Measurements from ENCODE around the gene ICE2.

Gene ICE2, protein sequence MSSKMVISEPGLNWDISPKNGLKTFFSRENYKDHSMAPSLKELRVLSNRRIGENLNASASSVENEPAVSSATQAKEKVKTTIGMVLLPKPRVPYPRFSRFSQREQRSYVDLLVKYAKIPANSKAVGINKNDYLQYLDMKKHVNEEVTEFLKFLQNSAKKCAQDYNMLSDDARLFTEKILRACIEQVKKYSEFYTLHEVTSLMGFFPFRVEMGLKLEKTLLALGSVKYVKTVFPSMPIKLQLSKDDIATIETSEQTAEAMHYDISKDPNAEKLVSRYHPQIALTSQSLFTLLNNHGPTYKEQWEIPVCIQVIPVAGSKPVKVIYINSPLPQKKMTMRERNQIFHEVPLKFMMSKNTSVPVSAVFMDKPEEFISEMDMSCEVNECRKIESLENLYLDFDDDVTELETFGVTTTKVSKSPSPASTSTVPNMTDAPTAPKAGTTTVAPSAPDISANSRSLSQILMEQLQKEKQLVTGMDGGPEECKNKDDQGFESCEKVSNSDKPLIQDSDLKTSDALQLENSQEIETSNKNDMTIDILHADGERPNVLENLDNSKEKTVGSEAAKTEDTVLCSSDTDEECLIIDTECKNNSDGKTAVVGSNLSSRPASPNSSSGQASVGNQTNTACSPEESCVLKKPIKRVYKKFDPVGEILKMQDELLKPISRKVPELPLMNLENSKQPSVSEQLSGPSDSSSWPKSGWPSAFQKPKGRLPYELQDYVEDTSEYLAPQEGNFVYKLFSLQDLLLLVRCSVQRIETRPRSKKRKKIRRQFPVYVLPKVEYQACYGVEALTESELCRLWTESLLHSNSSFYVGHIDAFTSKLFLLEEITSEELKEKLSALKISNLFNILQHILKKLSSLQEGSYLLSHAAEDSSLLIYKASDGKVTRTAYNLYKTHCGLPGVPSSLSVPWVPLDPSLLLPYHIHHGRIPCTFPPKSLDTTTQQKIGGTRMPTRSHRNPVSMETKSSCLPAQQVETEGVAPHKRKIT

DNA sequence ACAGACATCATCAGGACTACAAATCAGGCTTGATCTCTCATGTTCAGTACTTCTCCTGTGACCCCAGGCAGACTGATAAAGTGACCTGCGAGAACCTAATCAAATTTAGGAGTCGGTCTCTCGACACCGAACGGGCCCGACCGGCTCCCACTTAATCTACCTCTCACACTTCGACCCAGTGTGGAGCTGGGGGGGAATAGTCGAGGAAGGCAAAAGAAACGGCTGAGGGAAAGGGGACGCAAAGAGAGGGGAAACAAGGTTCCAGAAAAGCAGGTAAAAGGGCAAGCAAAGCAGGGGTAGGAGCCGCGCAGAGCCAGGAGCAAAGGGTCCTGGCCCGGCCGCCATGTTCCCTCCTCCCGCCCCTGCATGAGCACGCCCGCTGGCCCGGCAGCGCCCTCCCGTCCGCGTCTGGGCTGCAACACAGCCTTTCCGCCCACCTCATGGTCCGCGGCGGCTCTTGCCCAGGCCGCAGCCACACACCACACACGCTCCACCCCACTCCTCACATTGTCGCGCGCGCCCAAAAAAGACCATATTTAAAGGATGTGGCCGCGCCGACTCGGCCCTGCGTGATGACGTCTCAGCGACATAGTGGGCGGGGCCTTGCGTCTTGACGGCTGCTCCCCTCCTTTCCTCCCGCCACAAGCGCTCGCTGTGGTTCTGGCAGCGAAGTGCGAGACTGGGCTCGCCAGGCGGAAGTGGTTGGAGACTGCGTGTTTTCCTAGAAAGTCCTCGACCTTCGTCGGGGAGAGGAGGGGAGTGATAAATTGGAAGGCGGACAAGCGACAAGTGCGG is at the start of gene ICE2:
TSS of gene ICE2 (minus strand) at position 577 of the 795 bp plus-strand sequence. CDS start 1,165 bp downstream, outside the sequence.
- in situ Hi-C loops (cut with MboI; ENCODE audit: low sequenced_read_pairs): loop anchor here (25.0 kb wide), 1 partner anchor 791 kb away; the partner anchor contains the start of gene BNIP2

- in situ Hi-C loops (cut with MboI; ENCODE audit: low sequenced_read_pairs): no loop called here
Observed at GRCh38 chr15:60528530-60528929, 49.6 kb upstream of the ICE2 start.

GRCh38 chr15:60527456-60527855 is 48.5 kb upstream of the ICE2 start:
- in situ Hi-C loops (cut with MboI; ENCODE audit: low sequenced_read_pairs): no loop called here

DNA sequence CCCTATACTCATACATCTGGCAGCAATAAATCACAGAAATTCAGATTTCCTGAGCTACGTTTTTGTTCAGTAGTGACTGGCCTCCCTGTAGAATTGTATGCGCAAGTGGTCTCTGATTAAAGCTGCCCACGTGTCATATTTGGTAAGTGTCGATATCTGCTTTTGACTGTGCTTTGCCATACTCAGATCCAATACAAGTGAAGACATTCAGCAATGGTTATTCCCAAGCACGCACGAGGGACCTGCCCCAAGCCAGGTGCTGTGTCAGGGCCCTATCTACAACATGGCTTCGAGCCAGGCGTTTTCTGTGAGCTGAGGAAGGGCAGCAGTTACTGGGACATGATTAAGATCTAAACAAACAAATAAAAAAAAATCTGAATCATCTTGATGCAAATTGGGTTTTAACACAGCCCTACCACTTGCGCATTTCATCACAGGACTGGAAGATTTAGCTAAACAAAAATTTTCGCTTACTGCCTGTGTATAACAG is 47.2 kb upstream of the ICE2 start:
- in situ Hi-C loops (cut with MboI; ENCODE audit: low sequenced_read_pairs): no loop called here

GRCh38 chr15:60525341-60526039 is 46.5 kb upstream of the ICE2 start:
- in situ Hi-C loops (cut with MboI; ENCODE audit: low sequenced_read_pairs): no loop called here

- in situ Hi-C loops (cut with MboI; ENCODE audit: low sequenced_read_pairs): no loop called here
Observed at GRCh38 chr15:60523056-60523455, 44.1 kb upstream of the ICE2 start.

- in situ Hi-C loops (cut with MboI; ENCODE audit: low sequenced_read_pairs): no loop called here
Observed at GRCh38 chr15:60520825-60521368, 42.0 kb upstream of the ICE2 start.

GRCh38 chr15:60520013-60520824 is 41.3 kb upstream of the ICE2 start:
- in situ Hi-C loops (cut with MboI; ENCODE audit: low sequenced_read_pairs): no loop called here

DNA sequence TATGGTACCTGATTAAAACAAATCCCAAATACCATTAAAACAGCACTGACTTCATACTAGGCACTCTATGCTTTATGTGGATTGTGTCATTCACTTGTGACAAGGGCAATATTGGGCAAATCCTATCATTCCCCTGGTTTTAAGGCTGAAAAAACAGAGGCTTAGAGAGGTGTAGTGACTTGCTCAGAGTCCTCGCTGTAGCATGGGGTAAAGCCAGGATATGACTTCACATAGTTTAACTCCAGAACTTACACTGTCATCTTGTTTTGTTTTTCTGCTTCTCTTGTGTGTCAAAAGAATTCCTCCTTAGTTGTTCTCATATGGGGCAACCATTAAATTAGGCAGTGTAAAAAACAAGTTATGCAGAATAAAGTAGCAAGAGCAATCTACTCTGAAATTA is 40.3 kb upstream of the ICE2 start:
- in situ Hi-C loops (cut with MboI; ENCODE audit: low sequenced_read_pairs): loop anchor here (10.0 kb wide), 1 partner anchor 164 kb away; no protein-coding TSS in a partner anchor

- in situ Hi-C loops (cut with MboI; ENCODE audit: low sequenced_read_pairs): loop anchor here (10.0 kb wide), 1 partner anchor 164 kb away; no protein-coding TSS in a partner anchor
Observed at GRCh38 chr15:60518511-60518910, 39.6 kb upstream of the ICE2 start.

- in situ Hi-C loops (cut with MboI; ENCODE audit: low sequenced_read_pairs): loop anchor here (10.0 kb wide), 1 partner anchor 160 kb away; no protein-coding TSS in a partner anchor
Observed at GRCh38 chr15:60514261-60514881, 35.4 kb upstream of the ICE2 start.

- in situ Hi-C loops (cut with MboI; ENCODE audit: low sequenced_read_pairs): loop anchor here (10.0 kb wide), 1 partner anchor 159 kb away; no protein-coding TSS in a partner anchor
Observed at GRCh38 chr15:60513676-60514075, 34.7 kb upstream of the ICE2 start.

DNA sequence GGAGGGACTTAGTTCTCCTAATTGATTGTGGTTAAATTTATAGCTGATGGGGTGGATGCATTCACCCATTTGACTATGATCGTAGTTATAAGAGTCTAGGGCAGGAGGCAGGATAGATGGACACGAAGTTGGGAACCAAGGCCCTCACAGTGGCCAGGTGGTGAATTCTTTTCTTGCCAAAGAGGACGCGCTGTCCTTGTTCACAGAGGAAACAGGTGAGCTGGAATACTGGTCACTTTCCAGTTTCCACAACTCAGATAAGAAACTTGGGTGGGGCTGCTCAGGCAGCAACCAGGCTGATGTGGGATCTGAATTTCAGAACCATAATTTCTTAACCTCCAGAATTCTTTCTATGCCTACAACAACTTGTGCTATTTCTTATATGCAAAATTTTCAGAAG is 34.0 kb upstream of the ICE2 start:
- in situ Hi-C loops (cut with MboI; ENCODE audit: low sequenced_read_pairs): loop anchor here (10.0 kb wide), 1 partner anchor 158 kb away; no protein-coding TSS in a partner anchor

- in situ Hi-C loops (cut with MboI; ENCODE audit: low sequenced_read_pairs): loop anchor here (10.0 kb wide), 1 partner anchor 157 kb away; no protein-coding TSS in a partner anchor
Observed at GRCh38 chr15:60511351-60512031, 32.5 kb upstream of the ICE2 start.

- in situ Hi-C loops (cut with MboI; ENCODE audit: low sequenced_read_pairs): loop anchor here (10.0 kb wide), 1 partner anchor 155 kb away; no protein-coding TSS in a partner anchor
Observed at GRCh38 chr15:60510006-60510405, 31.1 kb upstream of the ICE2 start.

GRCh38 chr15:60509470-60509869 is 30.5 kb upstream of the ICE2 start:
- in situ Hi-C loops (cut with MboI; ENCODE audit: low sequenced_read_pairs): no loop called here

GRCh38 chr15:60508442-60508841 is 29.5 kb upstream of the ICE2 start:
- in situ Hi-C loops (cut with MboI; ENCODE audit: low sequenced_read_pairs): no loop called here

Data from HL-60/S4 treated with phorbol 12-myristate 13-acetate at 8.2 ng/mL for 4 days and 3 days (cell line).